Gastroesophageal sphincter (tissue), 4 donors: ENCODE results near the gene CNN2. TPM values are rescaled to one million over a fixed set of nuclear protein-coding genes. Genes with fewer than 3 reads are reported as not detected.

Experiments
- ATAC-seq: fragments of 150-250 bp; one replicate; pipeline ENCODE4 v1.9.1; 2016; ENCODE audit warnings: mild to moderate bottlenecking, moderate library complexity
- H3K27ac ChIP-seq, 4 donors: fragments of 200-600 bp; sonication (generic) in 3 of 4; 1 replicate in 3 of 4; 2 replicates in 1 of 4; pipeline ENCODE4 v1.5.1; 2016 to 2019
- H3K27me3 ChIP-seq: fragments of 200-600 bp; sonication (generic); one replicate; pipeline ENCODE4 v1.5.1; 2019
- H3K36me3 ChIP-seq, 2 donors: fragments of 200-600 bp; sonication (generic); one replicate each; pipeline ENCODE4 v1.5.1; 2019; ENCODE audit warnings: control low read depth in 1 of 2
- H3K4me1 ChIP-seq, 3 donors: fragments of 200-600 bp; sonication (generic); 1 replicate in 2 of 3; 2 replicates in 1 of 3; pipeline ENCODE4 v1.5.1; 2016 to 2019; ENCODE audit warnings: control low read depth in 2 of 3
- H3K4me3 ChIP-seq, 2 donors: fragments of 200-600 bp; sonication (generic); one replicate each; pipeline ENCODE4 v1.5.1; 2019; ENCODE audit warnings: mild to moderate bottlenecking in 1 of 2, moderate library complexity in 1 of 2
- H3K9me3 ChIP-seq, 3 donors: fragments of 200-600 bp; sonication (generic); one replicate each; pipeline ENCODE4 v1.5.1; 2017 to 2019; ENCODE audit warnings: control low read depth in 2 of 3
- CTCF ChIP-seq, 4 experiments: fragments of 200-600 bp in 2 of 4; fragments of 450-650 bp in 2 of 4; sonication (generic) in 1 of 4; IDR thresholded peaks; one replicate each; pipeline ENCODE4 v1.5.1; 2017 to 2019; ENCODE audit warnings: antibody characterized with exemption in 4 of 4, mild to moderate bottlenecking in 2 of 4, moderate library complexity in 2 of 4
- EP300 ChIP-seq: sonication (generic); formaldehyde crosslinking; IDR thresholded peaks from one replicate; pipeline ENCODE4 v1.6.1; 2017; ENCODE audit warnings: antibody characterized with exemption, mild to moderate bottlenecking
- POLR2A ChIP-seq, 2 donors: fragments of 450-650 bp; IDR thresholded peaks; one replicate each; pipeline ENCODE4 v1.6.1; 2017; ENCODE audit warnings: antibody characterized with exemption in 2 of 2, mild to moderate bottlenecking in 2 of 2, moderate library complexity in 1 of 2
- POLR2AphosphoS5 ChIP-seq: sonication (generic); formaldehyde crosslinking; IDR thresholded peaks from one replicate; pipeline ENCODE4 v1.6.1; 2017; ENCODE audit warnings: antibody characterized with exemption
- WGBS, 2 donors: methylation state at CpG; one replicate each; pipeline ENCODE4 v1.1.5; 2018; ENCODE audit warnings: low coverage in 1 of 2; 5-methylcytosine and 5-hydroxymethylcytosine counted together
- total RNA-seq, 4 donors: library from RNA; depleted of rRNA; stranded (reverse); fragments of >200 nt; gene quantifications; one replicate each; pipeline ENCODE4 v1.1.0, GENCODE V29; 2016

CNN2 gene
- total RNA-seq, 4 donors from 2014 or later, result 52.9 to 103 (median 75.2) TPM

- Histone ChIP-seq H3K4me1 (peaks cover 0 to 37% (median 12%) of the 10 kb centered on the region in 3 donors), H3K9me3 (no peaks in the 10 kb centered on the region), H3K4me3 (no peak overlapping the region), H3K27ac (no peak overlapping the region), H3K27me3 (peaks cover 4% of the 10 kb centered on the region), H3K36me3 (peaks cover 0 to 52% of the 10 kb centered on the region in 2 donors)
- no peak for ATAC-seq
- 80 to 82% methylated on average over 1 to 18 of the region's 20 CpGs for WGBS, 2 donors
- TF ChIP-seq POLR2AphosphoS5 (no peak), EP300 (no peak), CTCF (IDR thresholded peaks at IDR 0.05) (no peak), POLR2A (IDR thresholded peaks at IDR 0.05) (no peak)
Observed at GRCh38 chr19:1032264-1032867, 6.0 kb downstream of the CNN2 start.

GRCh38 chr19:1035998-1036621 lies 9.7 kb downstream of the CNN2 start:
- ATAC-seq, result no peak
- H3K4me3 ChIP-seq, result no peak overlapping the region
- peaks cover 0 to 30% (median 11%) of the 10 kb centered on the region in 3 donors for H3K4me1 ChIP-seq
- H3K27ac ChIP-seq, result no peak overlapping the region
- H3K9me3 ChIP-seq, result no peaks in the 10 kb centered on the region
- H3K27me3 ChIP-seq, result no peaks in the 10 kb centered on the region
- no peak for TF ChIP-seq POLR2A (IDR thresholded peaks at IDR 0.05)
- no peak for TF ChIP-seq CTCF (IDR thresholded peaks at IDR 0.05)
- TF ChIP-seq POLR2AphosphoS5, result no peak
- TF ChIP-seq EP300, result no peak
- H3K36me3 ChIP-seq, result peaks cover 0 to 55% of the 10 kb centered on the region in 2 donors
- WGBS, 2 donors, result 80 to 94% methylated on average over 3 to 10 of the region's 29 CpGs

- peak overlapping the region in 3 of 4 donors; percentile 54 to 71 (median 70) for H3K27ac ChIP-seq
- no peaks in the 10 kb centered on the region for H3K9me3 ChIP-seq
- peaks cover 0 to 45% (median 20%) of the 10 kb centered on the region in 3 donors for H3K4me1 ChIP-seq
- 55 to 72% methylated on average over 4 to 15 of the region's 22 CpGs for WGBS, 2 donors
- peaks cover 0 to 42% of the 10 kb centered on the region in 2 donors for H3K36me3 ChIP-seq
- no peak for ATAC-seq
- no peak overlapping the region for H3K4me3 ChIP-seq
- peaks cover 6% of the 10 kb centered on the region for H3K27me3 ChIP-seq
- TF ChIP-seq POLR2AphosphoS5, result no peak
- no peak for TF ChIP-seq EP300
- no peak for TF ChIP-seq POLR2A (IDR thresholded peaks at IDR 0.05)
- no peak for TF ChIP-seq CTCF (IDR thresholded peaks at IDR 0.05)
Observed at GRCh38 chr19:1037621-1038064, 11.2 kb downstream of the CNN2 start.

GRCh38 chr19:1038978-1039645 lies 12.7 kb downstream of the CNN2 start:
- Histone ChIP-seq H3K4me1 (peaks cover 0 to 52% (median 20%) of the 10 kb centered on the region in 3 donors), H3K9me3 (no peaks in the 10 kb centered on the region), H3K36me3 (peaks cover 0 to 33% of the 10 kb centered on the region in 2 donors), H3K27ac (peak overlapping the region in 3 of 4 donors; percentile 48 to 71 (median 70)), H3K4me3 (peak overlapping the region in 1 of 2 donors; percentile 55), H3K27me3 (peaks cover 6% of the 10 kb centered on the region)
- TF ChIP-seq POLR2AphosphoS5 (no peak), CTCF (IDR thresholded peaks at IDR 0.05) (no peak), EP300 (no peak)
- ATAC-seq, result no peak
- 68% methylated on average over 7 to 15 of the region's 22 CpGs for WGBS, 2 donors
